ENCODE results near the gene CCDC77. TPM values are rescaled to one million over a fixed set of nuclear protein-coding genes. Genes with fewer than 3 reads are reported as not detected.

CCDC77 gene
- total RNA-seq, 1 experiment from 2014 or later = 12.3 TPM

DNA sequence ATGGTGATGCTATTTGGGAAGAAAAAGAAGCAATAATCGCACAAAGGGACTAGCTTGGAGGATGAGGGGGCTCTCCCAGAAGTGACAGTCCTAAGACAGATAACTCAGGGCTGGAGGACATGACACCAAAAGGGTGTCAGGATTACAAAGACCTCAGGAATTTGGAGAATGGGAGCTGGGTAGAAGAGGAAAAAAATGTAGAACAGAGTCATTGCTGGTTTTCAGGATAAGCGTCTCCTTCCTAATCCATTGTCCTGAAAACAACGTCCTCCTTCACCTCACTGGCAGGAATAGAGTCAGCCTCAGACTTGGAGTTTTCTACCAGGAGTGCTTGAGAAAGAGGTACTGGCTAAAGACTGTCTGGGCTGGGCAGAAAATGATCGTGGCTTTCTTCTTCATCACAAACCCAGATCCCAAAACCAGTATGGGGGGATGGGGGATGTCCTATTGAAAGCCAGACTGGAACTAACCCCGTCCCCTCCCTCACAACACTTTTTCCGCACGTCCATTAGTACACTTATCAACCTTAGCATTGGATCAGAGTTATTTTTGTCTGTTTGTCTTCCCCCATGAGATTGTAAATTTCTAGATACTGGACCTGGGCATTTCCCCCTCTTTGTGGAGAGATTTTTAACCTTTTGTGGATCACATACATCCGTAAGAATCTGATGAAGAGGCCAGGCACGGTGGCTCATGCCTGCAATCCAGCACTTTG lies 72.6 kb downstream of the CCDC77 start:
- ChIA-PET CTCF (no interaction called here), POLR2A (no interaction called here), RAD21 (ENCODE audit: low non-redundant PET in 1 of 2, low total read pairs in 2 of 2, uncharacterized antibody in 2 of 2, unreplicated experiment in 2 of 2) (no interaction called here)
- no peak overlapping the region for H3K9ac ChIP-seq (ENCODE audit: low read length)
- no peaks in the 10 kb centered on the region for H3K36me3 ChIP-seq (ENCODE audit: control insufficient read depth in 1 of 2, insufficient read depth in 2 of 2, low read length in 2 of 2)
- TF ChIP-seq YY1 (IDR thresholded peaks at IDR 0.05; ENCODE audit: extremely low read depth, insufficient replicate concordance, low read depth, low read length) (no peak), CBX3 (IDR thresholded peaks at IDR 0.05; ENCODE audit: low read depth) (no peak), POLR2AphosphoS5 (IDR thresholded peaks at IDR 0.05; ENCODE audit: low read depth, low read length) (no peak), SP1 (IDR thresholded peaks at IDR 0.05; ENCODE audit: low read depth) (no peak), EZH2 (IDR thresholded peaks at IDR 0.05) (no peak), POLR2A (IDR thresholded peaks at IDR 0.05; ENCODE audit: borderline replicate concordance, extremely low read depth, insufficient read depth, insufficient read length) (no peak), SRF (IDR thresholded peaks at IDR 0.05; ENCODE audit: low read depth) (no peak), EZH2phosphoT487 (IDR thresholded peaks at IDR 0.05; ENCODE audit: borderline replicate concordance) (no peak), ELF1 (IDR thresholded peaks at IDR 0.05; ENCODE audit: borderline replicate concordance, low read depth) (no peak), EGR1 (IDR thresholded peaks at IDR 0.05; ENCODE audit: low read depth) (no peak), ZNF274 (IDR thresholded peaks at IDR 0.05; ENCODE audit: low read depth, low read length) (no peak), SIN3A (IDR thresholded peaks at IDR 0.05; ENCODE audit: low read depth) (no peak), ZFX (IDR thresholded peaks at IDR 0.05) (no peak), RAD21 (IDR thresholded peaks at IDR 0.05; ENCODE audit: low read depth) (no peak)
- TF ChIP-seq, protein P1, sequence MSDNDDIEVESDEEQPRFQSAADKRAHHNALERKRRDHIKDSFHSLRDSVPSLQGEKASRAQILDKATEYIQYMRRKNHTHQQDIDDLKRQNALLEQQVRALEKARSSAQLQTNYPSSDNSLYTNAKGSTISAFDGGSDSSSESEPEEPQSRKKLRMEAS (IDR thresholded peaks at IDR 0.05) = no peak
- TF ChIP-seq, protein P2, sequence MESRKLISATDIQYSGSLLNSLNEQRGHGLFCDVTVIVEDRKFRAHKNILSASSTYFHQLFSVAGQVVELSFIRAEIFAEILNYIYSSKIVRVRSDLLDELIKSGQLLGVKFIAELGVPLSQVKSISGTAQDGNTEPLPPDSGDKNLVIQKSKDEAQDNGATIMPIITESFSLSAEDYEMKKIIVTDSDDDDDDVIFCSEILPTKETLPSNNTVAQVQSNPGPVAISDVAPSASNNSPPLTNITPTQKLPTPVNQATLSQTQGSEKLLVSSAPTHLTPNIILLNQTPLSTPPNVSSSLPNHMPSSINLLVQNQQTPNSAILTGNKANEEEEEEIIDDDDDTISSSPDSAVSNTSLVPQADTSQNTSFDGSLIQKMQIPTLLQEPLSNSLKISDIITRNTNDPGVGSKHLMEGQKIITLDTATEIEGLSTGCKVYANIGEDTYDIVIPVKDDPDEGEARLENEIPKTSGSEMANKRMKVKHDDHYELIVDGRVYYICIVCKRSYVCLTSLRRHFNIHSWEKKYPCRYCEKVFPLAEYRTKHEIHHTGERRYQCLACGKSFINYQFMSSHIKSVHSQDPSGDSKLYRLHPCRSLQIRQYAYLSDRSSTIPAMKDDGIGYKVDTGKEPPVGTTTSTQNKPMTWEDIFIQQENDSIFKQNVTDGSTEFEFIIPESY (IDR thresholded peaks at IDR 0.05; ENCODE audit: extremely low read depth, insufficient replicate concordance, low read length) = no peak
- TF ChIP-seq, protein P3, sequence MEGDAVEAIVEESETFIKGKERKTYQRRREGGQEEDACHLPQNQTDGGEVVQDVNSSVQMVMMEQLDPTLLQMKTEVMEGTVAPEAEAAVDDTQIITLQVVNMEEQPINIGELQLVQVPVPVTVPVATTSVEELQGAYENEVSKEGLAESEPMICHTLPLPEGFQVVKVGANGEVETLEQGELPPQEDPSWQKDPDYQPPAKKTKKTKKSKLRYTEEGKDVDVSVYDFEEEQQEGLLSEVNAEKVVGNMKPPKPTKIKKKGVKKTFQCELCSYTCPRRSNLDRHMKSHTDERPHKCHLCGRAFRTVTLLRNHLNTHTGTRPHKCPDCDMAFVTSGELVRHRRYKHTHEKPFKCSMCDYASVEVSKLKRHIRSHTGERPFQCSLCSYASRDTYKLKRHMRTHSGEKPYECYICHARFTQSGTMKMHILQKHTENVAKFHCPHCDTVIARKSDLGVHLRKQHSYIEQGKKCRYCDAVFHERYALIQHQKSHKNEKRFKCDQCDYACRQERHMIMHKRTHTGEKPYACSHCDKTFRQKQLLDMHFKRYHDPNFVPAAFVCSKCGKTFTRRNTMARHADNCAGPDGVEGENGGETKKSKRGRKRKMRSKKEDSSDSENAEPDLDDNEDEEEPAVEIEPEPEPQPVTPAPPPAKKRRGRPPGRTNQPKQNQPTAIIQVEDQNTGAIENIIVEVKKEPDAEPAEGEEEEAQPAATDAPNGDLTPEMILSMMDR (IDR thresholded peaks at IDR 0.05 in 2 of 3, conservative IDR thresholded peaks at IDR 0.05 in 1 of 3; ENCODE audit: borderline replicate concordance in 1 of 3, insufficient read depth in 1 of 3, low read depth in 2 of 3, low read length in 2 of 3) = no peak
- no peaks in the 10 kb centered on the region for H3K27me3 ChIP-seq (ENCODE audit: insufficient read depth, low read length)
- ATAC-seq = no peak
- peaks cover 9 to 19% of the 10 kb centered on the region in 2 experiments; a peak in 3 of 4 replicates for H3K4me1 ChIP-seq (ENCODE audit: control insufficient read depth in 1 of 2, insufficient read depth in 2 of 2, low read length in 2 of 2)
- no peak for DNase-seq (ENCODE audit: low read depth, low spot score)
- no peak overlapping the region for H2AFZ ChIP-seq (ENCODE audit: low read depth, low read length, poor library complexity, severe bottlenecking)
- H4K20me1 ChIP-seq (ENCODE audit: insufficient read depth) = no peaks in the 10 kb centered on the region
- no peaks in the 10 kb centered on the region for H3K9me2 ChIP-seq (ENCODE audit: insufficient read depth)
- H3K4me3 ChIP-seq (replicated peaks in 1 of 2; ENCODE audit: low read depth in 1 of 2, low read length in 2 of 2) = no peak overlapping the region
- BruUV-seq (replicated peaks) = no TSS peak
- H3K27ac ChIP-seq (ENCODE audit: low read depth, low read length) = no peak overlapping the region
- H3K9me3 ChIP-seq (ENCODE audit: control insufficient read depth in 1 of 2, insufficient read depth in 1 of 2, low read depth in 1 of 2, low read length in 2 of 2) = no peaks in the 10 kb centered on the region
- intact Hi-C loops (cut with micrococcal nuclease) = no loop called here
- no peaks in the 10 kb centered on the region for H3K79me2 ChIP-seq (ENCODE audit: insufficient read depth, low read length)
- peak overlapping the region; percentile 38 for H3K4me2 ChIP-seq (ENCODE audit: low read length)

All from HCT116 (cell line).